Measurements from ENCODE around the gene METTL13.

Gene METTL13

DNA sequence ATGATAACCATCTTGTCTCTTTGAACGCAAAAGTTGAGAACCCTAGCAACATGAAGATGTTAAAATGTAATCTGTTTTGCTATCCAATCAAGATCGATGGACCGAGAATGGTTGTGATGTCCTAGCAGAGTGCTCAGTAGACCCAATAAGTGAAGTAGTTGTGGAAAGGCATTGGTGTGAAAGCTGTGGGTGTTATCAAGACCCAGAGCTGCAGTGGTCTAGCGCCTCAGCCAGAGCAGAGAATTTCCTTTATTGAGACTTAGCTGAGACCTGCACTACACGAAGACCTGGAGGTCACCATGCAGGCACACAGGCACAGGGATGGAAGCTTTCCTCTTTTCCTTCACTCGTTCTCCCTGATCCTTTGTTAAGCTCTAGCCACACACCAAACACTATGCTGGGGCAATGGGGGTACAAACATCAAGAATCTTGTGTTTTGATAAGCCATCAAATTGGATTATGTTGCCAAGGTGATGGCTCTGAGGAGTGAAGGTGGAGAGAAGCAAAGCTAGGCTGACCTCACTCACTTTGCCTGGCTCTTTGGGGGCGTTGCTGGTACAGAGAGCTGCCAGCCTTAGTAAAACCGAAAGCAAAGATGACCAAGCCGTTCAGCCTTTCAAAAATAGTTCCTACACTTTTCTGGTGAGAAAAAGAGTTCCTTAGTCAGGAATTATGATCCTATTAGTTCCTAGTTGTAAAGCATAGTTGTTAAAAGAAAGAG lies 24.1 kb downstream of the METTL13 start:
- DNase-seq, result no peak

- no peak for DNase-seq
Measured at GRCh38 chr1:171807556-171807955, 26.1 kb downstream of the METTL13 start.

GRCh38 chr1:171809834-171810233 lies 28.4 kb downstream of the METTL13 start:
- DNase-seq, result no peak

- no peak for DNase-seq
Measured at GRCh38 chr1:171811672-171812071, 30.2 kb downstream of the METTL13 start.

DNA sequence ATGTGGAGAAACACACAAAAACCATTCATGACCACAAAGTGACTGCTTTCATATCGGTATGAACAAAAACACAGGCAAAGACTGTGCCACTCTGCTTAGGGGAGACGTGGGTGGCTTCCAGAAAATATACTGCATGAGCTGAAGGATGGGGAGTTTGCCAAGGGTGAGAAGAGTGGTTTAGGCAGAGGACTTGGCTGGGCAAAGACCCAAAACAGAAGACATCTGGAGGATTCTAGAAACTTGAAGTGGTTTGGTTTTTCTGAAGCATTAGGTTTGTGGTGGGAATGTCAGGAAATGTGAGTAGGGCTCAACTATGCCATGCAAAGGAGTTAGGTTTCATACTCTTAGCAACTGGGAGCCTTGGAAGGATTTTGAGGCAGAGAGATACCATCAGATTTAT lies 33.2 kb downstream of the METTL13 start:
- DNase-seq, result peak; percentile 14

GRCh38 chr1:171816300-171816901 lies 34.9 kb downstream of the METTL13 start:
- no peak for DNase-seq

DNA sequence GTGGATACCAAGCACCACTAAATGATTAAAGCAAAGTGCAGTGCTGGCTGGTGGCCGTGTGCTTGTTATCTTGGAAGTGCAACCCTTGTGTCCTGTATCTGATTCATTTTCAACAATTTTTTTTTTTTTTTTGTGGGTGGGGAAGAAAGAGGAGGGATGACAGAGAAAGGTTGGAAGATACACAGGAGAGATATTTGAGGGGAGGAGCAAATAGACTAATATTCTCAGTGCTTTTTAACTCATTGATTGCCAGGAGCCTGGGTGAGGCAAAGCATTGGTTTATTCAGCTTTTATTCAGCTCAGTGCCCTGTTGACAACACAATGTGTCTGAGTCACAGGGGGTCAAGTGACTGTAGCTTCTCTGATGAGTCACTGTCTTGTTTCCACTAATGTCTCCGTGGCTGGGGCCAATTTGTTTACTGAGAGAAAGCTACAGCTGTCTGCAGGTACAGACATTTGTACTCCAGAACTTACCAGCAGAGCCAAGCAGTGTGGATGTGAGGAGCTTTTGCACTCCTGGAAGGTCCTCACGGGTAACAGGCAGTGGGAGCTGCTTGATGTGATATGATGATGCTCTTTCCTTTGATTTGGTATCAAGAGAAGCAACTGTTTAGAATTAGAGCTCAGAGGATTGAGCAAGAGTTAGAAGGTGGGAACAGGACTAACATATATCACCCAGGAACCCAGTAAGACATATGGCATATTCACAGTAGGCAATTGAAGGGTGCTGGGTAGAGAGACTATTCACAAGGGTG lies 36.2 kb downstream of the METTL13 start:
- no peak for DNase-seq

DNA sequence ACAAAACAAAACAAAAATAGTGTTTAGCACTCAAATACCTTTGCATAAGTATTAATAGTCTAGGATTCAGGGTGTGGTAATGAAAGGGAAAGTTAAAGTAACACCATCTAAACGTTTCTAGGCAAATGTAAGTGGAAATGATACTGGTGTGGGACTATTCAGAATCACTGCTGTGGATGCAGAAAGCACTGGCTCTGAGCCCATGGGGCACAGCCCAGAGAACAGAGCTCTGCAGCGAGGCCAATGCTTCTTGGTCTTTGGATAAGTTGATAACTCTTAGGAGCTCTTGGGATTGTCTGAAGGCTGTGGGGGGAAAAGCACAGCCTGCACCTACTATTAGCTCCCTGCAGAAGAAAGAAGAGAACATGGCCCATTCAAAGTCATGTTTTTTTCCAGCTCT lies 38.5 kb downstream of the METTL13 start:
- DNase-seq, result no peak

DNA sequence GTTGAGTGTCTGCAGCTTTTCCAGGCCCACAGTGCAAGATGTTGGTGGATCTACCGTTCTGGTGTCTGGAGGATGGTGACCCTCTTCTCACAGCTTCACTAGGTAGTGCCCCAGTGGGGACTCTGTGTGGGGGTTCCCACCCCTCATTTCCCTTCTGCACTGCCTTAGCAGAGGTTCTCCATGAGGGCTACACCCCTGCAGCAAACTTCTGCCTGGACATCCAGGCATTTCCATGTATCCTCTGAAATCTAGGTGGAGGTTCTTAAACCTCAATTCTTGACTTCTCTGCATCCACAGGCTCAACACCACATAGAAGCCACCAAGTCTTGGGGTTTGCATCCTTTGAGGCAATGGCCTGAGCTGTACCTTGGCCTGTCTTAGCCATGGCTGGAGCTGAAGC lies 45.5 kb downstream of the METTL13 start:
- DNase-seq, result no peak

GRCh38 chr1:171828794-171829193 lies 47.3 kb downstream of the METTL13 start:
- no peak for DNase-seq

- DNase-seq, result no peak
Measured at GRCh38 chr1:171833091-171833825, 51.8 kb downstream of the METTL13 start.

DNA sequence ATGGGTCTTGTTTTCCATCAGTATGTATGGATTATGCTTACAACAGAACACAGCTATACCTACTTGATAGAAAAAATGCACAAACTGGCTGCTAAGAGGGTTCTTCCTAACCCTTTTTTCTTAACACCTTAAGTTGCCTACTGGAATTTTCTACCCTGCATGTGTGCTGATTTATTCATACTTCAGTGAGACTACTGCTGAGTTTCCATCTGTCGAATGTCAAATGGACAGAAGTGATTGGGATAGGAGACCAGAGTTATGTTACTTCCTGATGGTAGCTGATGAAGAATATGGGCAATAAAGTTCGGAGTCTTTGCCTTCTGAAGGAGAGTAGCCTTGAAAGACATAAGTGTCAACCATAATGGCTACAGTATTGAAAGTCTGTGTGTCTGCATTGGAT lies 53.4 kb downstream of the METTL13 start:
- no peak for DNase-seq

DNA sequence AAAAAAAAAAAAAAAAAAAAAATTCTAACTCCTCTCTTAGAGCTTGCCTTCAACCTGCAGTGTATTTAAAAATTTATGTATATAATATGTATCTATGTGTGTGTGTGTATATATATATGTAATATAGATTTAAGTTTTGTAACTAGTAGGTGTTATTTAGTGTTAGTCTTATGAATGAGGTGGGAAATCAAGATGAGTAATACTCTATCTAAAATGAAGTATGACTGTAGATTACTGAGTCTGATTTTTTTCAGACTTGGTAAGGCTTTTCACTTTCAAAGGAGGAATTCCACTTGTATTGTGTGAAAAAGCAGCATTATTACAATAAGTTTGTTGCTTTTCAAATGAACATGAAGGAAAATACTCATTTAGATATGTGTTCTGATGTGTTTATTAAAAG lies 54.4 kb downstream of the METTL13 start:
- DNase-seq, result no peak

- peak; percentile 72 for DNase-seq
Measured at GRCh38 chr1:171841050-171841910, 59.8 kb downstream of the METTL13 start, which contains the start of gene DNM3. Gene DNM3 (plus strand): TSS chr1:171841498. CDS start chr1:171841657, 159 bp downstream.

DNA sequence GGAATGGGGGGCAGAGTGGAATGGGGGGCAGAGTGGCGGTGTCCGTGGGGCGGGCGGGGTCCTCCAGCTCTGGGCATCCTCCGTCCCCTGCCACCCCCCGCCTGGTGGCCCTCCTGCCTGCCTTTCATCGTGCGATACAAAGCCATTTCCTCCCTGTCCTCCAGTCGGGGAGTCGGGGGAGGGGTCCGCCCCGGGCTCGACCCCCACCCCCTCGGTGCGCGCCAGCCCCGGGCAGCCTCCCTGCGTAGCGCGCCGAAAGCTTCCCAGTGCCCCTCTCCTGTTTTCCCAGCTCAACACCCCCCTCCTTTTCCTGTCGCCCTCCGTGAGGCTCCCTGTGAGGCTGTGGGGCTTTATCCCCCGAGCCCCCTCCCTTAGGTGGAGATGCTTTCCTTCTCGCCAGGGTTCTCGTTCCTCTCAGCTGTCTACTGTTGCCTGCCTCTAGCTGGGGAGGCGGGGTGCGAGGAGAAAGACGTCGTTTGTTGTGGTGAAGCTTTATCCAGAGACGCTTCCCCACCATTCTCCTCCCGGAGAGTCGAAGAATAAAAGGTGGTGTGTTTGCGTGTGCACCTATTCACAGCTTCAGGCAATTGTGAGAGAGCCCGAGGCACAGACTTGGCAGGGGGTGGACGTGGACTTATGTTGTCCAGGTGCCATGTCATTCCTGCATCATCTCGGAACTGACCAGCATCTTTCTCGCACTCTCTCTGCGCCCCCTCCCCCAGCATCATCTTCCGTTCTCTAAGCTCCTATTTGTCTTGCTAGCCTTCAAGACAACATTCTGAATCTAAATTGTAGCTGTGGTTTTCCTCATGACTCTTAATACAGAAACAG lies 60.7 kb downstream of the METTL13 start:
- DNase-seq, result no peak

DNA sequence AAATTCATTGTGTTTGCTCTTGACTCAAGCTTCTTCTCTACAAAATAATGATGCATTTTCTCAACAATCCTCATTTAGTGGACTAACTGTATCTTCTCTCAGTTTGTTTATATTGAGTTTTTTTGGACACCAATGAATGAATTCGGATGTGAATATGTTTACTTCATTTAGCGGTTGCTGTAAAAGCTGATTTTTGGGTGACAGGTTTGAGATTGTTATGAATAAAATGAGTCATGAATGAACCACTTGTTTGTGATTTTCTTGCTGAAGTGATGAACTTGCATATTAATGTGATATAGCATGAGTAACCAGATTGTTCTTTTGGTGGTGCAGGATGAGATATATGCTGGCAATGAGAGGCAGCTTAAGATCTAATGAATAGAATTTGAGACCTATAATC lies 62.9 kb downstream of the METTL13 start:
- no peak for DNase-seq

- DNase-seq, result no peak
Measured at GRCh38 chr1:171845998-171846397, 64.5 kb downstream of the METTL13 start.
